Activated CD8-positive, alpha-beta memory T cell treated with anti-CD3 and anti-CD28 coated beads for 36 hours (primary cell): ENCODE results near the gene NECAB2. TPM values are rescaled to one million over a fixed set of nuclear protein-coding genes. Genes with fewer than 3 reads are reported as not detected.

ENCODE experiments used
- CTCF ChIA-PET: fragments of 350-600 bp; sonication (Branson Sonifier 250); formaldehyde crosslinking; loops from one replicate; lab custom pipeline; 2021; ENCODE audit warnings: antibody characterized with exemption; lab: Charles Lee
- POLR2A ChIA-PET: fragments of 350-600 bp; sonication (Branson Sonifier 250); formaldehyde crosslinking; loops from one replicate; lab custom pipeline; 2021; ENCODE audit warnings: antibody characterized with exemption; lab: Charles Lee
- total RNA-seq, 2 experiments: library from RNA; stranded (reverse); gene quantifications; one replicate each; pipeline ENCODE4 v1.2.3, GENCODE V29; 2021

Gene NECAB2
- total RNA-seq, 2 experiments from 2014 or later, result not detected

DNA sequence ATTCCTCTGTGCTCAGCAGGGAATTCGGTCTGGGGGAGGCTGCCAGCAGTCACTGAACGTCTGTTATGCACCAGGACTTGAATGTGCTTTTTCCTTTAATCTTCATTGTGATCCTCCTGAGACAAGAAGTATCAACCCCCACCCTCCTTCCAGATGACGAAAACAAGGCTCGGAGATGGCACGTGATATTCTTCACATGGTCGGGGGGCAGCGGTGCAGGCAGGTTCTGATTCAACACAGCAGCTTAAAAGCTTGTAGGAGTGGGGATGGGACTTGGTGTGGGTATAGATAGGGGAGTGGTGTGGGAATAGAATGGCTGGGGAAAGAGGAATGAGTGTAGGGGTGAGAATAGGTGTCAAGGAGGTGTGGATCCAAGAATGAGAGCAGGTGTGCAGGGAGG lies 6.4 kb downstream of the NECAB2 start:
- CTCF ChIA-PET, result no interaction called here
- POLR2A ChIA-PET, result no interaction called here

DNA sequence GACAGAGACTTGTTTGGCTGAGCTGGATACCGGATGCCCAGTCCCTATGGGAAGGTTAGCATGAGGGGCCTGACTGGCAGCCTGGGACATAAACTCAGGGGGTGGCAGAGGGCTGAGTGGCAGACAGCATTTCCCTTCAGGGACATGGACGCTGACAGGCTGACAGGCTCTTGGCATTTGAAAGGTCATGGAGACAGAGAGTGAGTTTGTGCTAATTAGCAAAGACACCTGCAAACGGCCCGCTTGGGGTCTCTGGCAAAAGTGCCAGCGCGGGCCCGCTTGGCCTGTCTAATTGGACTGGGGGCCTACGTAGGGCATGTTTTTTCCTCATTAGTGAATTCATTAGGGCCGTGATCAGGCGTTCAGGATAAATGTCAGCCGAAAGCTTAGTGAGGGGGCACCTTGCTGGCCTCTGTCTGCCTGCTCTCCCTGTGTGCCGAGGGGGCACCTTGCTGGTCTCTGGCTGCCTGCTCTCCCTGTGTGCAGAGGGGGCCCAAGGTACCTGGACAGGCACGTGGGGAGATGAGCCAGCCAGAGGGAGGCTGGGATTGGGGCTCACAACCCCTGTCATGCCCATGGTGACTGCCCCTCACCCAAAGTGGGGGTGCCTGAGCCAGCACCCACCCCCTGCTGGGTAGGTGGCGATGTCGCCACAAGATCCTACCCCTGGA lies 7.7 kb downstream of the NECAB2 start:
- CTCF ChIA-PET, result no interaction called here

GRCh38 chr16:83977056-83977815 lies 9.2 kb downstream of the NECAB2 start:
- ChIA-PET CTCF (interaction anchor here (1.3 kb wide), 1 partner anchor 20 kb away, joined by 3 read pairs; no protein-coding TSS in a partner anchor), POLR2A (no interaction called here)

More for the DNA sequence above, 7.7 kb downstream of the NECAB2 start:
- POLR2A ChIA-PET, result no interaction called here

DNA sequence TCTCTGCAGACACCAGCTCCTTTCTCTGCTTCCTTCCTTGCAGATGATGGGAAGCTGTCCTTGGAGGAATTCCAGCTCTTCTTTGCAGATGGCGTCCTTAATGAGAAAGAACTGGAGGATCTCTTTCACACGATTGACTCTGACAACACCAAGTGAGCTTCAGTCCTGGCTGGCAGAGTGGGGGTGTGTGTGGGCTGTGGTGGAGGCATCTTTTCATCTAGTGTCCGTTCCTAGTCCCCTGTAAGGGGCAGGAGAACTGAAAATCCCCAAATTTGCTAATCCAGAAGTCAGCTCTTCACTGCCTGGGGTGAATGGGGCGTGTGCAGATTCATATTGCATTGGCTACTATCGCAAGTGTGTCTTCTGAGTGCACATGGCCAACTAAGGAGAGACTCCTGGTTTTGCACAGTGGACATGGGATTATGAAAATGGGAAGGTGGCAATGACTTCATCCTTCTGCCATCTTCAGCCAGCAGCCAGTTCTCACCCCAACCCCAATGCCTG lies 10.4 kb downstream of the NECAB2 start:
- CTCF ChIA-PET, result interaction anchor here (1.3 kb wide), 1 partner anchor 22 kb away, joined by 3 read pairs; no protein-coding TSS in a partner anchor
- POLR2A ChIA-PET, result no interaction called here

GRCh38 chr16:83979441-83979840 lies 11.4 kb downstream of the NECAB2 start:
- CTCF ChIA-PET, result no interaction called here
- POLR2A ChIA-PET, result no interaction called here

GRCh38 chr16:83980794-83981193 lies 12.8 kb downstream of the NECAB2 start:
- CTCF ChIA-PET, result no interaction called here
- POLR2A ChIA-PET, result no interaction called here

GRCh38 chr16:83981799-83982198 lies 13.8 kb downstream of the NECAB2 start:
- ChIA-PET CTCF (no interaction called here), POLR2A (no interaction called here)

- ChIA-PET CTCF (interaction anchor here (0.7 kb wide), 1 partner anchor 24 kb away, joined by 3 read pairs; no protein-coding TSS in a partner anchor), POLR2A (interaction anchor here (0.7 kb wide), 1 partner anchor 60 kb away, joined by 3 read pairs; no protein-coding TSS in a partner anchor)
These were observed 15.4 kb downstream of the NECAB2 start for GRCh38 chr16:83983491-83983890.

- CTCF ChIA-PET, result interaction anchor here (0.6 kb wide), 1 partner anchor 177 kb away, joined by 5 read pairs; no protein-coding TSS in a partner anchor
- POLR2A ChIA-PET, result no interaction called here
These were observed 21.3 kb downstream of the NECAB2 start for GRCh38 chr16:83989300-83989699.

DNA sequence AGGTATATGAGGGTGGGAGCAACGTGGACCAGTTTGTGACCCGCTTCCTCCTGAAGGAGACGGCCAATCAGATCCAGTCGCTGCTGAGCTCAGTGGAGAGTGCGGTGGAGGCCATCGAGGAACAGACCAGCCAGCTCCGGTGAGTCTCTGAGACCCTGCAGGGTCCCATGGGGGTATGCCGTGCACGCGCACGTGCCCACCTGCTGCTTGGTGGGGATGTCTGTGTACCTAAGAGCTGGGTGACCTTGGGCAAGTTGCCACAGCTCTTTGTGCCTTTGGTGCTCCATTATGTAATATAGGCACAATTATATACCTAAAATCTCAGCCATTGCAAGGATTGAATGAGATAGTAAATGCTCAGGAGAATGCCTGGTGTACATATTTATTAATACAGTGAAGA lies 22.4 kb downstream of the NECAB2 start:
- ChIA-PET CTCF (no interaction called here), POLR2A (no interaction called here)

GRCh38 chr16:83992624-83993023 lies 24.6 kb downstream of the NECAB2 start:
- CTCF ChIA-PET, result interaction anchor here (0.7 kb wide), 1 partner anchor 144 kb away, joined by 4 read pairs; no protein-coding TSS in a partner anchor
- POLR2A ChIA-PET, result no interaction called here

DNA sequence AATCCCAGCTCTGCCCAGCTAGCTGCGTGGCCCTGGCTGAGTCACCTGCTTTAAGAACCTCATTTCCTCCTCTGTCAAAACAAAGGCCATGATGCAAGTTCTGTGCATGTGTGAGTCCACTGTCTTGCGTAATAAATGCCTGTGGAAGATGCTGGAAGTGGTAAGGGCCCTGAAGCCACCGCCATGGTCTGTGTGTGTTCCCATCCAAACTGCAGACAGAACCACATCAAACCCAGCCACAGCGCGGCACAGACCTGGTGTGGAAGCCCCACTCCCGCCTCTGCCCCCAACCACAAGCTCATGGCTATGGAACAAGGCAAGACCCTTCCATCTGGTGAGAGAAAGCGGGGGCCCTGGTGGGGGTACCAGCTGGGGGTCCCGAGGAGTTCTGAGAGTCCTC lies 26.0 kb downstream of the NECAB2 start:
- ChIA-PET CTCF (no interaction called here), POLR2A (no interaction called here)

DNA sequence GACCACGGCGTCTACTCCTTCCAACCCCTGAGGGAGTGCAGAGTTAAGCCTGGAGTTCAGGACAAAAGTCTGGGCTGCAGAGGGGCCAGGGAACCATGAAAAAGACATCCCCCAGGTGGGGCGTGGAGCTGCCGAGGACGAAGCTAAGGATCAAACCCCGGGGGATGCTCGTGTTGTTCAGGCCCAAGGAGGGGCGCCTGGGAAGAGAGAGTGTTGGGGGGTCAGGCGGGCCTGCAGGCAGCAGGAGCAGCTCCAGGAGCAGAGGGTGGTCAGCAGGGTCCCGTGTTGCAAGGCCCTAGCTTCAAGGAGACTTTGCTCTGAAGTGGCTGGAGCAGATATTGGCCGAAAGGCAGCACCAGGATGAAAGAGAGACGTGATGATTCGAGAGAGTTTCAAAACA lies 26.7 kb downstream of the NECAB2 start:
- CTCF ChIA-PET, result no interaction called here
- POLR2A ChIA-PET, result no interaction called here

DNA sequence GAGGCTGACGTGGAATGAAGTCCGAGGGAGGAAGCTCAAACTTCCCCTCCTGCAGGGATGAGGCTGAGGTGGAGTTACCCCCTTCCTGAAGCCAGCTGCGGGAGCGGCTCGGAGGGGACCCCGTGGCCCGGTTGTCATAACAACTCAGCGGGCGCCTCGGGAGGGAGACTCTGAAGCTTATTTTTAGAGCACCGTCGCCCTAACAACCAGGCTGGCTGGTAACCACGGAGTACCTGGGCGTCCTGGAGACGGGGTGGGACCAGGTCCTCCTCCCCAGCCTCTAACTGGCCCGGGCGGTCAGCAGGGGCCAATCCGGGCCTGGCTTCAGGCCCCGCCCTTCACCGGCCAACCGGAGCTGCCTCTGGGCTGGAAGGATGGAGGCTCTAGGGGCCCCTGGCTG lies 27.7 kb downstream of the NECAB2 start:
- ChIA-PET CTCF (interaction anchor here (1.0 kb wide), 1 partner anchor 39 kb away, joined by 3 read pairs; no protein-coding TSS in a partner anchor), POLR2A (no interaction called here)

GRCh38 chr16:83996481-83997252 lies 28.6 kb downstream of the NECAB2 start:
- ChIA-PET CTCF (no interaction called here), POLR2A (no interaction called here)

- ChIA-PET POLR2A (no interaction called here), CTCF (no interaction called here)
These were observed 30.0 kb downstream of the NECAB2 start for GRCh38 chr16:83998091-83998490.

DNA sequence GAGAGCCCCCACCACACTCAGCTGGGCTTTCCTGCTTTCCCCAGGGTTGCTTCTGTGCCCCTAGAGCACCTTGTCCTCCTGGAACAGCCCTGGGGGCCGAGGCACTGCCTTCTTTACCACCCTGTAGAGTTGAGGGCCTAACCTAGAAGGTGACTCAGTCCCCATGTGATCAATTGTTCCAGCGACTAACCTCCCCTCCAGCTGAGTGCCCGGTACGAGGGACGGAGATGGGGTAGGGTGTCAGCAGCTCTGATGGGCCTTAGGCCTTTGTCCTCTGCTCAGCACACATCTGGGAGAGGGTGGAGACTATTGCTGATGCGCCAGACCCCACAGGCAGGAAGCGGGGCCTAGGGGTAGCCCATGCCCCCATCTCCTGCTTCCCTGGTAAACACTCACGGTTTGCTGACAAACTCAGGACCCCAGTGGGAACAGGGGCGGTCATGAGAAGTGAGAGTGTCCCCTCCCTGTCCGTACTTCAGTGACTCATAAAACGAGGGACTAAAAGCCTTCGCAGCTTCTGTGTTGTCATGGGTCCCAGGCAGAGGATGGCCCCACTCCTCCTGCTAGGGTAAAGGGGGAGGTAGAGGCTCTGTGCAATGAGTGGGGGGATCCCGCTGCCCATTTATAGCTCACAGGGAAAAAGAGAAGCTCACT lies 33.1 kb downstream of the NECAB2 start:
- CTCF ChIA-PET, result no interaction called here

DNA sequence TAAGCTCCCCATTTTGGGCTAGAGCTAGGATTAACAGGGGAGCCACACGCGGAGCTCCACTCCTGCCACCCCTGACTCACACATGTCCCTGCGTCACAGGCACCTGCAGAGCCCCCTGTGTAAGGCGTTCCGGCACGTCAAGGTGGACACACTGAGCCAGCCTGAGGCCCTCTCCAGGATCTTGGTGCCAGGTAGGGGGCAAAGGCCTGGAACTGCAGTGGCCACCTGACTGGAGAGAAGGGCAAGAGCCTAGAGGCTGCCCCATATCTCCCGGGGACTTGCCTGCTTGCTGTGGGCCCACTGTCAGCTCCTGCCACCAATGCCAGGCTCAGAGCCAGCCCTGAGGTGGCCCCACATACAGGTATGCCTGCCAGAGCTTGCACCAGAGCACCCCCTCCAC lies 33.7 kb downstream of the NECAB2 start:
- POLR2A ChIA-PET, result no interaction called here
- CTCF ChIA-PET, result interaction anchor here (0.8 kb wide), 1 partner anchor 9 kb away, joined by 3 read pairs; no protein-coding TSS in a partner anchor

More for the DNA sequence above, 33.1 kb downstream of the NECAB2 start:
- POLR2A ChIA-PET, result no interaction called here

- POLR2A ChIA-PET, result no interaction called here
- CTCF ChIA-PET, result no interaction called here
These were observed 35.0 kb downstream of the NECAB2 start for GRCh38 chr16:84003038-84003437.
